HG03439 (cell line): ENCODE data around the gene ANKK1.

Experiments
- ATAC-seq: cut with Tn5 transposase; IDR thresholded peaks from one replicate; pipeline ENCODE4 v1.9.1; 2021; ENCODE audit warnings: mild to moderate bottlenecking, moderate library complexity; ENCODE audit not compliant: unreplicated experiment

Gene ANKK1

DNA sequence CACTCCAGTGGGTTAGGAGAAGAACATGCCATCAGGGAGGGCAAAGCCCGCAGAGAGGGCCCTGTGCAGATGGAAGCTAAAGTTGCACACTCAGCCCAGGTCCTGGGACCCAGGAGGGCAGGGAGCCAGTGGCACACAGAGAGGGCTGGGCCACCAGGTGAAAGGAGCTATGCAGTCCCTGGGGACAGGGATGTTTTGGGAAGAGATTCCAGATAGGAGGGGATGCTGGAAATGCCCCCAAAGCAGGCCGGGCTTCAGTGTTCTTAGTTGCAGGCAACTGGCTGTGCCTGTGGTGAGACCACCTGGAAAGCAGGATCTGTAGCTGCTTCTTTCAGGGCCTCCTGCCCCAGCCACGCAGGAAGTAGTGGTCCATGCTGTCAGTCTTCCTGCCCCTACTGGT lies 19.6 kb downstream of the ANKK1 start:
- no peak for ATAC-seq

DNA sequence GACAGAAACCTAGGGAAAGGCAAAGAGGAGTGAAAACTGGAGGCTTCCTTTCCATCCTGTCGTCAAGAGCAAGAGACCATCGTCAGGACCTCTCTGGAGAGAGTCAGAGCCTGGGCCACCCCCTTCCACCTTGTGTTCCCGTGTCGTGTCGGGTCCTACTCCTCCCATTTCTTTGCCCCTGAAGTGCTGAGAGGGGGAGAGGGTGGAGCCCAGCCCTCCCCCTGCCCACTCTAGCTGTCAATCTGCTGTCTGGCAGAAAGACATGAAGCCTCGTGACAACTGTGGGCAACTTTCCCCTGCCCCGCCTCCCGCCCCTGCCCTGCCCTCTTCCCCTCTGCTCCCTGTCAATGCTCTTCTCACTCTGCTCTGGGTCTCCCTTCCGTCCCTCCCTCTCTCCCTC lies 20.6 kb downstream of the ANKK1 start:
- no peak for ATAC-seq

DNA sequence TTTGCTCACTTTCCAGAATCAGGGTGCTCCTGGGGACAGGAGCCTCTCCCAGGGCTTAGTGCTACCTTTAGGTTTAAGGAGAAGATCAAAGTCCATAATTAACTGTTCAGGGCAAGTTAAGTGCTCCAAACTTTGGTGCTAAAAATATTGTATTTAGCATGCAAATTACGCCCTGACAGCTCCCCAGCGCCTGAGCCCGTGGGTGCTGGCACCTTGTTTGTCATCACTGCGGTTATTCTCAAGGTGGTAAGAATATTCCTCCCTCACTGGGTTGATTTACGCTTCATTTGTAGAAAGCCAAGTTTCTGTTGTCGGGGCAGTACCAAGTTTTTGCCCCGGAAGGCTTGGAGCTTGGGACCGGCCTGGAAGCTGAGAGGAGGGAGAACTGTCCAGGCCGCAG lies 21.3 kb downstream of the ANKK1 start:
- no peak for ATAC-seq

DNA sequence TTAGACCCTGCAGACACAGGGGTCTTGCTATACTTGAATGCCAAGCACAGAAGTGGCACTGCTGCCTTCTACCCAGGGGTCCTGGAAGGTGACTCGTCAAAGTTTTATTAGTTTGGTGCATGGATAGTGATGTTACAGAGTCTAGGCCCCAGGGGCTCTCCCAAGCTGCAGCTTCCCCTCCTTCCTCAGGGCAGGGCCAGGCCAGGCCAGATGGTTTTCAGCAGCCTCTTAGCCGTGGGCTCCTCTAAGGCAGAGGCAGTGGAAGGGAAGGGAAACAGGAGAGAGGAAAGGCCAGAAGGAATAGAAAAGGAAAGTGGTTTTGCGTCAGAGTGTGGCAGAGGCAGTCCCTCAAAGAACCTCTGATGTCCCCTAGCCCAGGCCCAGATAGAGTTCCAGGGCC lies 21.9 kb downstream of the ANKK1 start:
- ATAC-seq = no peak

DNA sequence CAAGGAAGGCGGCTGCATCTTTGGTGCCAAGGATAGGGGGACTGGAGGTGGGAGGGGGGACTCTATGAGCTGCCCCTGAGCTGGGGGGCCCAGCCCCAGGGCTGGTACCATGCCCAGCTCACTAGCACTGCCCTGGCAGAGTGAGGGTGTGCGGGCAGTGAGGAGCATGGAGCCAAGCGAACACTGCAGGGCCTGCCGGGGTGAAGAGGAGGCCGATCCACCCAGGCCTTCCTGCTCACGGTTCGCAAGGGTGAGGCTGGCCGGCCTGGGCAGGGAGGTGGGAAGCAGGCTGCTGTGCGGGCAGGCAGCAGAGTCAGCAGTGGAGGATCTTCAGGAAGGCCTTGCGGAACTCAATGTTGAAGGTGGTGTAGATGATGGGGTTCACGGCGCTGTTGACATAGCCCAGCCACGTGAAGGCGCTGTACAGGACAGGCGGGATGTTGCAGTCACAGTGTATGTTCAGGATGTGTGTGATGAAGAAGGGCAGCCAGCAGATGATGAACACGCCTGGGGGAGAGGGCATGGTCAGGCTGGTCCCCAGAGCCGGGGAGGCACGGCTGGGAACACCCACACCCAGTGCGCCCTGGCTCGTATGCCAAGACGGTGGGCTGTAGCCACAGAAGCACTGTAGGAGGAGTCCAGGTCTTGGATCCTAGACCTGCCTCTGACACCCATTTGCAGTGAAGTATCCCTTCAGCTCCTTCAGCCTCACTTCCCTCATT lies 23.0 kb downstream of the ANKK1 start:
- no peak for ATAC-seq

DNA sequence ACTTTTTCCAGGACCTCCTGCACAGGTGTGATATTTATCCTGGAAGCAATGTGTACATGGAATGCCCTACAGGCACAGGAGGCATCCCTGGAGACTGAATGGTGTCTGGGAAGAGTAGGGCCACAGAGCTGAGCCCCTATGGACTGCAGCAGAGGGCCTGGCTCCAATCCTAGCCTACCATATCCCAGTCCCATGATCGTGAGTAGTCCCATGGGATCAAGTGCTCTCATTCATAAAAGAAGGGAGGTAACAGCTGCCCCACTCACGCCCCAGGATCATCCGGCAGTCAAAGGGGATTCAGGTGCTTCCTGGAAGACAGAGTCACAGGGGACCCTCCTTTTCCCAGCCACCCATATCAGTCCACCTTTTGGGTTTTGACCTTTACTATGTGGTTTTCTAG lies 24.0 kb downstream of the ANKK1 start:
- no peak for ATAC-seq

DNA sequence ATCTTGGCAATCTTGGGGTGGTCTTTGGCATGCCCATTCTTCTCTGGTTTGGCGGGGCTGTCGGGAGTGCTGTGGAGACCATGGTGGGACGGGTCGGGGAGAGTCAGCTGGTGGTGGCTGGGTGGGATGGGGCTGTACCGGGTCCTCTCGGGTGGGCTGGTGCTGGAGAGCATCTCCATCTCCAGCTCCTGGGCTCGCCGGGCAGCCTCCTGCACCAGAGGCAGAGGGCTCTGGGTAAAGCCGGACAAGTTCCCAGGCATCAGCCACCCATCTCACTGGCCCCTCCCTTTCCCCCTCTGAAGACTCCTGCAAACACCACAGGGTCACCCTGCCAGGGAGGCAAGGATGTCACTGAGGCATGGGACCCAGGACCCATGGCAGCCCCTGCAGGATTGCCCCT lies 25.1 kb downstream of the ANKK1 start:
- no peak for ATAC-seq

DNA sequence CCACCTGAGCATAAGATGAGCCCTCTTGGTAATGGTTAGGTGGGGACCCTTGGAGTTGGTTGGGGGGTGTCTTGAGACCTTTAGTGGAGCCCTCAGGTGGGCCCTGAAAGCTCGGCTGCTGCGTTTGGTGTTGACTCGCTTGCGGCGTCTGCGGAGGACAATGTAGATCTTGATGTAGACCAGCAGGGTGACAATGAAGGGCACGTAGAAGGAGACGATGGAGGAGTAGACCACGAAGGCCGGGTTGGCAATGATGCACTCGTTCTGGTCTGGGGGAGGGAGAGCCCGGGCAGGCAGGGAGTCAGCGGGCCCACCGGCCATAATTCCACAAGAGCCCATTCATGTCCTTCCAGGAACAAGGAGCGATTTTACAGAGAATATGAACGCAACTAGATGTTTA lies 27.8 kb downstream of the ANKK1 start:
- ATAC-seq = no peak

DNA sequence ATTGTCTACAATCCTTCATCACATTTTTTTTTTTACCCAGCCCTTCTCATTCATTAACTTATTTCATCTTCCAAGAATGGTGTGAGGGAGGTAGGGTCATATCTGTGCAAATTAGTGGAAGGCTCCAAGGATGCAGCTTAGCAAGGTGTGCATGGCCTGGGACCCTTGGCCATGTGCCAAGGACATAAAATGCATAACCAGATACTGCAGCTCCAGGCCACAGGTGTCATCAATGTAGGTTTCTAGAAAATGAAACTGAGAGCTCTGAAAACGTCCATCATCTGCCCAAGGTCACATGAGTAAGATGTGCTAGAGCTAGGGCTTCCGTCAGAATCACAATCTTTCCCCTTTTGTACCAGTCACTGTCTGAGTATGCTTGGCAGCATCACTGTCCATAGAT lies 29.8 kb downstream of the ANKK1 start:
- ATAC-seq = peak; percentile 71

DNA sequence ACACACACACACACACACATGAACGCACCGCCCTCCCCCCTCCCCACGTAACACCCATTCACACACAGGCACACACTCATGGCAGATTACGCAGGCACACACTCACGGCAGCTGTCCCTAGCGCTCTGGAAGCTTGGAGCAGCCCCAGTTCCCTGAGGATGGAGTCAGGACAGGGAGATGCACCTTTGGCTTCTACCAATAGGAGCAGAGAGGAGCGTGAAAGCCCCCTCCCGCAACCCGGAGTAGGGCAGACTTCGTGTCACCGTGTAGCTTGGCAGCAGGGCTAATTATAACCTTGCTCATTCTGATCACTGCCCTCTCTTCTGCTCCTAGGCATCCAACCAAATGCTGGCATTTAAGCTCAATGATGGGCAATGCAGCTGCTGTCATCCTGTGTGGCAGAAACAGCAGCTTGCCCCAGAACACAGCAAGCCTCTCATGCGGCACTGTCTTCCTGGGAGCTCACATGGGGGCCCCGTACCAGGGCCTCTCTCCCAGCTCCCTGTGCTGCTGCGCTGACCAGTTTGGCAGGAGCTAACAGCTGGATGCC lies 31.9 kb downstream of the ANKK1 start:
- ATAC-seq = no peak

DNA sequence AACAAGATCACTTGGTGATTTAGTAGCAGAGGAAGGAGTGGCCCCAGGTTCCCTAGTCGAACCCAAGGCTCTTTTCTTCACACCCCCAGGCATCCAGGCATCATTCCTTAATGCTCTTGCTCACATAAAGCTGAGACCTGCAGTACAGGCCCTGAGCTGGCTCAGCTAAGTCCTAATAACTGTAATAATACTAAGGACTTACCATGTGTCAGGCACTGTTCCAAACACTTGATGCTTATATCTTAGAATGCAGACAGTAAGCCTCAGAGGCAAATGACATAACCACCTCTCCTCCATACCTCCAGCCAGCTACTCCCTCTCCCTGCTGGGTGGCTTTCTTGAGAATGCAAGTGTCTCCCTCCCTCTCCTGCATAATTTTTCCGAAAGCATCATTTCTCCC lies 33.2 kb downstream of the ANKK1 start:
- ATAC-seq = no peak

DNA sequence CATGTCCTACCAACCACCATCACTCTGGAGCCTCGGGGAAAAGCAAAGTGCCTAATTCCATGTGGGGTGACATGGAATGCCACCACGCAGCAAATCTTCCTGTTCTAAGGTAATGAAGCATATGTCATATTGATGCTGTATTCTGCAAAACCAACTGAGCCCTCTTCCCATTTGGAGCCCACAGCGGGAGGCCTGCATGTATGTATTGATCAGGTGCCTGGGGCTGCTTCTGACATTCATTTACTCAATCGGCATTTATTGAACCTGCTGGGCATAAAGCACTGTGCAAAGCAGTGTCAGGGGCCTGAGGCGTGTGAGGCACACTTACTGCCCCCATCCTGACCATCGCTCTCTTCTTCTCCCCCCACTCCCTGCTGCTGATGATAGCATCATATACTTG lies 39.1 kb downstream of the ANKK1 start:
- no peak for ATAC-seq

DNA sequence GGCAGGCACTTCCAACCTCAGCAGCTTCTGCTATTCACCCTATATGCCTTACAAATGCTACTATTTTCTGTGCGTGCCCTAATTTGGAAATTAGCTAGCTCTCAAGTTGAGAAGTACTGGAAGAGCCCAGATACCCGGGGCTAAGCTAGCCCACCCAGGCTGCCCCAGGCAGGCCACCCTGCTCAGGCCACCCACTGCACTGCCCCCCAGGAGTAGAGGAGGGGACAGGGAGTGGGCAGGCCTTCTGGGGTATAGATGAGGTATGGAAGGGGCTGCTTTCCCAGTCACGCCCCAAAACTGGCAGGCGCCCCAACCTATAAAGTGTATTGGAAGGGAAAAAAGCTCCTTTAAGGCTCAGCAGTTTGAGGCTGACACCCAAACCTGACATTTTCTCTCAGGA lies 44.2 kb downstream of the ANKK1 start:
- ATAC-seq = no peak

DNA sequence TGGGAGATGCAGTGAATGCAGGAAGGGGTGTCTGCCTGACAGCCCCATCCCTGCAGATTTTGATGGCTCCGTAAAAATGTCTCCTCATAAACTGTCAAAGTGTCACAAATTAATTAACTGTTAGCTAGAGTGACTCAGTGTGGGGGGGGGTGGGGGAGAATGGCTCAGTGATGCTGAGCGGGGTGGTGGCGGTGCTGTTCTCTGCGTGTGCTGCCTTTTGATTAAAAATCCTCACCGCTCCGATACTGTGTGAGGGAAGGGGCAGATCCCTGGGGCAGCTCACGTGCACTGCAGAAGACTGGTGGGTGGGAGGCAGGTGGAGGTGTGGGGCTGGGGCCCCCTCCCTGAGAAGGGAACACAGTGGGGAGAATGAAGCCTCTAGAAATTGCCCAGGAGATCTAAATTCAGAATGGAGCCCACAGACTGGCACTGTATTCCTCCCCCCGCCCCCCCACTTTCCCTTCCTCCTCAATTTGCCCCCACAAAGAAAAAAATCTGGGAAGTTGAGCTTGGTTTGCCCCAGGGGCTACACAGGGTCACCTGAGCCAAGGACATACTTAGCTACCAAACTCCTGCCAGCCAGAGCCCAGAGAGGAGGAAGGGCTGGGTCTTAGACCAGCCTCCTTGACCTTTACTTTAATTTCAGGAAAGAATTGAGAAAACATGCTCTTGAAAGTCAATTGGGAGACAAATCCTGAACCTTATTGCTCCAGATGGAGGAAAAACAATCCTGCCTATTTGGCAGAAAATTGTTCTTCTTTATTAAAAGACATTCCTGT lies 47.8 kb downstream of the ANKK1 start:
- ATAC-seq = no peak

DNA sequence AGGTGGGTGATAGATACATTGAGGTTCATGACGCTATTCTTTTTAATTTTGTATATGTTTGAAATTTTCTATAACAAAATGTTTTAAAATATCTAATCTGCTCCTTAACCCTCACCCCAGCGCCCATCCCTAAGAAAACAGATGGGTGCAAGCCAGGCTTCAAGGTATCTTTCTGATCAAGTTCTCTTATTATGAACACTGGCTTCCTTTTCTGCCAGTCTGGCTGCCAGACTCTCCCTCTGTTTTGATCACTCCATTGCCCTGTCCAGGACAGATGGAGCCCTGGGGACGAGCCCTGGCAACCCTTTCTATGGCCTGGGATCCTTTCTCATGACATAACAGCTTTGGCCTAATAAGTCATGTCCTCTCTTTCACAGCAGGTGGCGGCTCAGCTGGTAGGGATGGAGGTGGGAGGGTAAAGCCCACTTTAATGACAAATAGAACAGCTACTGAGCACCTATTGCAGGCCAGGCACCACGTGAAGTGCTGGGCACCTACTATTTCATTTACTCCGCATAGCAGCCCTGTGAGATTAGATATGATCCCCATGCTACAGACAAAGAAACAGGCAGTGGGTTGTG lies 49.2 kb downstream of the ANKK1 start:
- ATAC-seq = no peak

DNA sequence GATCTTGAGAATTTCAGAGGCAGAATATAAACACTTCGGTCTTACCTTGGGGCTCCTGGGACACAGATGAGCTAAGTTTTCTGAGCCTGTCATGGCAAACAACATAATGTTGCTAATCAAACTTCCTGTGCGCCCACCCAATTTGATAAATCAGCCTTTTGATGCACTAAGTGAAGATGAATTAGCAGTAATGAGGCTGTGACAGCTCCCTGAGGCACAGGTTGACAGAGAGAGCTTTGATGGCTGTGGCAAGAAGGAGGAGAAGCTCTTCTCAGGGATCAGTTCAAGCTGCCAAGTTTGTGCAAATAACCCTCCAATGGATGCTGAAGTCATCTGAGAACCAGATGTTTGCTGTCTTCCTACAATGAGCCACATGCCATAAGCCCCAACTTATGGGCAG lies 53.2 kb downstream of the ANKK1 start:
- no peak for ATAC-seq

DNA sequence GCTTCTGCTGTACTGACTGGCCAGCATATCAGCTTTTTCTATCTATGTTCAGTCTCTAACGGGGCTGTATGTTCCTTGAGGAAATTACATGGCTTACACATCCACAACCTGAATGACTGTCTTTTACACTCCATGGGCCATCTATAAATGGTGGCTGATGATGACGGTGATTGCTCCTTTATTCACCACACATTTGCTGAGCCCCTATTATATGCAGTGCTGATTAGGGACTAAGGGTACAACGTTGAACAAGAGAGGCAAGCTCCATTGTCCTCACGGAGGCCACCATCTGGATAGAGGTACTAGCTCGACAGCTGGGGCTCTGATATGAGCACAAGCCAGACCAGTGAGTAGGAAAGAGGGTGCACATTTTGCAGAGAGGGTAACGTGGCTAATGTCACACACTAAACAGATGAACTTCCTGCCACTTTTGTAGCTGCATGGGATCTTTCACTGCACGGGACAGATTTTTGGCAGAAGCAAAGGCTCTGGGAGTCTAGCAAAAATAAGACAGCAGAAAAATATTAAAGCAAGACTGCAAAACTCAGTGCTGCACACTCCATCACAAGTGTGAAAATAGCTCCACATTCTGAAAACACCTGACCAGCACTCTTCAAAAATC lies 57.0 kb downstream of the ANKK1 start:
- ATAC-seq = no peak

DNA sequence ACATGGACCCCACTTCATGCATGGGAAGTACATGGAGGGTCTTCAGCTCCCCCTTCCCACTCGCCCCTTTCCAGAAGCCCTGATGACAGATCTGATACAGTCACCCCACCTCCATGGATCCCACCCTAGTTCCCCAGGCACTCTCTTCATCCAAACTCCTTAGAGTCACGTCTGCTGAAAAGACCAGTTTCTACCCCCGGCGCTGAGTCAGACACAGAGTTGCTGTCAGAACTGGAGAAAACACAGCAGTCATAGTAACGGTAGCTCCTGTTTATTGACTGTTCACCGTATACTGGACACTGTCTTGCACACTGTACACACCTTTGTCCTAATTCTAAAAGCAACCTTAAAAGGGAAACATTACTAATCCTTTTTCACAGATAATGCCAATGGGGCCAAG lies 58.5 kb downstream of the ANKK1 start:
- ATAC-seq = peak; percentile 86

DNA sequence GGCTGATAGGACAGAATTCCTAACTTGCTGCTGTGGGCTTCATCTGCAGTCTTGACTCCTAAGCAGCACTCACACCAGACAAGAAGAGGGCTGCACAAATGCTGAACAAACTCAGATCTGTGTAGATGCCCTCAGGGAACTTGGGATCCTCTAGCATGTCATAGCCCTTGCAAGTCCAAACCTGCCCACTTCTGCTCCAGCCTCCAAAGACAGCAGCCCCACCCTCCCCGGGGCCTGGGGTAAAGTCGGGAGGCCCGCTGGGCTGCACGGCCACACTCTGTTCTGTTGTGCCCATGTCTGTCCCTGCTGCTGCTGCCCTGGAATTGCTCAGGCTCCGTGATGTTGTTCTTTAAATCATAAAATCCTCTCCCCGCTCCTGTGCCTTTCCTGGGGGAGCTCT lies 59.4 kb downstream of the ANKK1 start:
- ATAC-seq = no peak

DNA sequence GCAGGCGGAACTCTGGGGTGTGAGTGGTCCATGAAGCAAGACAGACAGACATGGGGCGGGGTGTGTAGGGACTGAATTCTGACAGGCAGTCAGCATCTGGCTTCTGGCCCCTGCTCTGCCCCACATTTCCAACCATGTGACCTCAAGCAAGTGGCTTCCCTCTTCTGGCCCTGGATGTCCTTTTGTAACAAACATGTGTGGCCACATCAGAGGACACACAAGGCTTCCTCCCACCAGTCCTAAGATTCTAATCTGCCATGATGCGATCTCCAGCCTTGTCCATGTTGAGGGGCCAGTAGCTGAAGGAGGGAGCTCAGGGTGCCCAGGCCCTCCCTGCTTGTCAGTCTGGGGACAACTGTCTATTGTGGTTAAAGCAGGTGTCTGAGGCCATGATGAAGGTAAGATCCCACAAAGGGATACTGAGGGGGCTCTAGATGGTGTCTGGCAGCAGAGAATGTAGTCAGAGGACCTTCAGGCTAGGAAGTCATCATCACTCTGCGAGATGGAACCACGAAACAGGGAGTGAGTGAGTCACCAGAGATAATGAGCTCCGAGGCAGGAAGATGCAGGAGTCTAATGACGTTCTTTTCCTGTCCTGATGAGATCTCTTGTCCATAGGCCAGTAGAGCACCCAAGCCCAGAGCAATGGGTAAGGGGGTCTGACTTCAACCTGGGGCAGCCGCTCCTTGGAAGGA lies 60.2 kb downstream of the ANKK1 start:
- no peak for ATAC-seq

DNA sequence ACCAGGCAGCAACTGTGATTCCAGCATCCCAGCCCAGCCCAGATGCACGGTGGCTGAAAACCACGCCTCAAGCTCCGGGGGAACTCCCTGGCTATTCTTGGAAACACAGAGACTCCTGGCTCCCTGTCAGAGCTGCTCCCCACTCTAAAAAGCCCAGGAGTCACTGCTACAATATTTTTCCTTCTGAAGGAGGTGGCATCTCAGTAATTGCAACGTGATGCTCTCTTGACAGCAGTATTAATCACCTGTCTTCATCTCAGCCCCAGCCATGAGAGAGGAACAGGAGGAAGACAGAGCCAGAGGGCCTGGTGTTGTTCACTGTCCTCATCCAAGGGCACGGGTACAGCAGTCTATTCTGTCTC lies 60.7 kb downstream of the ANKK1 start:
- ATAC-seq = no peak
